Cardiac muscle cell (in vitro differentiated cells and primary cell): ENCODE measurements around the gene ZBTB48. TPM values are rescaled to one million over a fixed set of nuclear protein-coding genes. Genes with fewer than 3 reads are reported as not detected.

Source experiments
- DNase-seq, 2 donors: peaks; one replicate each; pipeline versions ENCODE4 v3.0.0 to v3.0.0-alpha.2; 2010 to 2017; ENCODE audit warnings: low read depth in 1 of 2, low spot score in 1 of 2
- H3K27ac ChIP-seq: fragments of 200-600 bp; sonication (generic); 2 replicates; pipeline ENCODE4 v1.5.1; 2016
- H3K27me3 ChIP-seq: fragments of 200-600 bp; sonication (generic); 2 replicates; pipeline ENCODE4 v1.6.0; 2016; ENCODE audit warnings: control low read depth
- H3K36me3 ChIP-seq: fragments of 200-600 bp; sonication (generic); 2 replicates; pipeline ENCODE4 v1.5.1; 2016; ENCODE audit warnings: control low read depth
- H3K4me1 ChIP-seq: fragments of 200-600 bp; sonication (generic); 2 replicates; pipeline ENCODE4 v1.8.1; 2017; ENCODE audit warnings: low read depth, mild to moderate bottlenecking, mixed run types
- H3K4me3 ChIP-seq: fragments of 200-600 bp; sonication (generic); 2 replicates; pipeline ENCODE4 v1.5.1; 2016; ENCODE audit warnings: mild to moderate bottlenecking
- H3K9me3 ChIP-seq: fragments of 200-600 bp; sonication (generic); 2 replicates; pipeline ENCODE4 v1.5.1; 2017; ENCODE audit warnings: low read depth, mild to moderate bottlenecking, control low read depth
- polyA plus RNA-seq: library from polyadenylated mRNA; unstranded; fragments of >200 nt; fragmentation: Nextera tagmentation; extraction: Ambion mirVana; gene quantifications from 2 replicates; pipeline ENCODE4 v1.2.1, GENCODE V29; 2016
- total RNA-seq: library from RNA; depleted of rRNA; stranded (reverse); fragments of >200 nt; gene quantifications from 2 replicates; pipeline ENCODE4 v1.2.3, GENCODE V29; 2016
- TF ChIP-seq, protein P1 (sequence below): IDR thresholded peaks from 2 replicates; pipeline ENCODE4 v1.5.1; 2012; ENCODE audit warnings: low read depth, mild to moderate bottlenecking, low read length

Gene ZBTB48
- total and polyA plus RNA-seq, 2 experiments from 2014 or later, result 28.8 to 46.3 TPM

DNA sequence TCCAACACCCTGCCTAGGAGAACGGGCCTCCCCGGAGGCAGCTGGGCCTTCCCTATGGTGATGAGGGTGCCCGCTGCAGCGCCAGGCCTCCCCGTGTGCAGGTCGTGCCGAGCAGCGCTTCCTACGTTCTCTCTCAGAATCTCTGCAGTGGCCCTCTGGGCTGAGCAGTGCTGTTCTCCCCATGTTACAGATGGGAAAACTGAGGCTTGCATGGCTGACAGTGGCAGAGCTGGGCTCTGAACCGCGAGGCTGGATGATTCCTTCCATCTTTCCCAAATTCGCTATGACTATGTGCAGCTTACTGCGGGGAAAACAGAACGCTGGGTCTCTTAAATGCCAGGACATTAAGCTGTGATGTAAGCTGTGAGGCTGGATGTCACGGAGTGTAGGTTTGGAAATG lies 14.0 kb downstream of the ZBTB48 start:
- no peak for DNase-seq
- H3K36me3 ChIP-seq, result peaks cover 65% of the 10 kb centered on the region
- peaks cover 20% of the 10 kb centered on the region for H3K4me1 ChIP-seq
- TF ChIP-seq, protein P1, sequence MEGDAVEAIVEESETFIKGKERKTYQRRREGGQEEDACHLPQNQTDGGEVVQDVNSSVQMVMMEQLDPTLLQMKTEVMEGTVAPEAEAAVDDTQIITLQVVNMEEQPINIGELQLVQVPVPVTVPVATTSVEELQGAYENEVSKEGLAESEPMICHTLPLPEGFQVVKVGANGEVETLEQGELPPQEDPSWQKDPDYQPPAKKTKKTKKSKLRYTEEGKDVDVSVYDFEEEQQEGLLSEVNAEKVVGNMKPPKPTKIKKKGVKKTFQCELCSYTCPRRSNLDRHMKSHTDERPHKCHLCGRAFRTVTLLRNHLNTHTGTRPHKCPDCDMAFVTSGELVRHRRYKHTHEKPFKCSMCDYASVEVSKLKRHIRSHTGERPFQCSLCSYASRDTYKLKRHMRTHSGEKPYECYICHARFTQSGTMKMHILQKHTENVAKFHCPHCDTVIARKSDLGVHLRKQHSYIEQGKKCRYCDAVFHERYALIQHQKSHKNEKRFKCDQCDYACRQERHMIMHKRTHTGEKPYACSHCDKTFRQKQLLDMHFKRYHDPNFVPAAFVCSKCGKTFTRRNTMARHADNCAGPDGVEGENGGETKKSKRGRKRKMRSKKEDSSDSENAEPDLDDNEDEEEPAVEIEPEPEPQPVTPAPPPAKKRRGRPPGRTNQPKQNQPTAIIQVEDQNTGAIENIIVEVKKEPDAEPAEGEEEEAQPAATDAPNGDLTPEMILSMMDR, result no peak
- H3K9me3 ChIP-seq, result no peaks in the 10 kb centered on the region
- no peaks in the 10 kb centered on the region for H3K27me3 ChIP-seq
- no peak overlapping the region for H3K27ac ChIP-seq
- no peak overlapping the region for H3K4me3 ChIP-seq

- Histone ChIP-seq H3K27ac (no peak overlapping the region), H3K4me1 (peaks cover 26% of the 10 kb centered on the region)
These were observed 15.4 kb downstream of the ZBTB48 start for GRCh38 chr1:6594977-6595740.

GRCh38 chr1:6596351-6596750 lies 16.6 kb downstream of the ZBTB48 start:
- no peak for DNase-seq
- Histone ChIP-seq H3K4me3 (no peak overlapping the region), H3K4me1 (peaks cover 31% of the 10 kb centered on the region), H3K9me3 (no peaks in the 10 kb centered on the region), H3K27me3 (no peaks in the 10 kb centered on the region), H3K27ac (peak overlapping the region; percentile 86), H3K36me3 (peaks cover 43% of the 10 kb centered on the region)
- TF ChIP-seq, protein P1, result no peak

More at GRCh38 chr1:6594977-6595740, 15.4 kb downstream of the ZBTB48 start:
- H3K9me3 ChIP-seq, result no peaks in the 10 kb centered on the region
- TF ChIP-seq, protein P1, result no peak
- H3K27me3 ChIP-seq, result no peaks in the 10 kb centered on the region
- no peak for DNase-seq
- H3K36me3 ChIP-seq, result peaks cover 53% of the 10 kb centered on the region
- H3K4me3 ChIP-seq, result no peak overlapping the region

DNA sequence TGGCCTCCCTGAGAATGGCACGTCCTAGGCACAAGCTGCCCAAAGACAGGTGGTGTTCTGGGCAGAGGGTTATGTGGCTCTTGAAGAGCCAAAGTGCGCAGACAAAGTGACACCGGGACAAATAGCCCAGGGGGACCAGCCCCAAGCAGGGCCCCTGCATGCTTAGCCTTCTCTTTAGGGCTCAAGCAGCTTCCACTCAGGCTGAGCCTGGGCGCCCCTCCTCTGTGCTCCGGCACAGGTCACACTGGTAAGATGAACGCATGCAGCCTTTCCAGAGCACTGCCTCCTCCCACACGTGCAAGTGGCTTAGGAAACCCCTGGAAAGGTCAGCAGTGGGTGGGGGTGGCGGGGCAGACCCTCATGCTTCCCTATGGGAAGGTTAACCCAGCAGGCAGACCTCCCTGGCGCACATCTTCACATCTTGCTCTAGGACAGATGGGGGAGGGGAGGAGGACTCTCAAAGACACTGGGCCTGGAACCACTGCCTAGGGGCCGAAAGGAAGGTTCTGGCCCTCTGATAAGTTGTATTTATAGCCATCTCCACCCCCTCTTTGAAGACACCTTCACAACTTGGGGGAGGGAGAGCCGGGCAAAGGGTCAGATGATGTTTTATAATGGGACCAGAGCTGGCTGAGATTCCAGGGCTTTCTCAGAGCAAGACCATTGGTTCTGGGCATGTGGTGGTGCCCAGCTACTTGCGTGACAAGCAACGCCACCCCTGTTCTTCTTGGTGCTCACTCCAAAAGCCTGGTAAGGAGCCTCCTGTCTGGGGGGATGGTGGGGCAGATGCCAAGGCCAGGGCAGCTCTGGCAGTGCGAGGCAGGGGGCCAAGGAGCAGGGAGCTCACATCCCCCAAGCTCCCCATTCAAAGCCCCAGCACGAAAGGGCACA lies 17.3 kb downstream of the ZBTB48 start:
- Histone ChIP-seq H3K27me3 (no peaks in the 10 kb centered on the region), H3K27ac (peak overlapping the region; percentile 86), H3K36me3 (peaks cover 43% of the 10 kb centered on the region), H3K4me1 (peaks cover 31% of the 10 kb centered on the region), H3K4me3 (no peak overlapping the region), H3K9me3 (no peaks in the 10 kb centered on the region)
- TF ChIP-seq, protein P1, result no peak
- peak in 1 of 2 donors; percentile 60 for DNase-seq

DNA sequence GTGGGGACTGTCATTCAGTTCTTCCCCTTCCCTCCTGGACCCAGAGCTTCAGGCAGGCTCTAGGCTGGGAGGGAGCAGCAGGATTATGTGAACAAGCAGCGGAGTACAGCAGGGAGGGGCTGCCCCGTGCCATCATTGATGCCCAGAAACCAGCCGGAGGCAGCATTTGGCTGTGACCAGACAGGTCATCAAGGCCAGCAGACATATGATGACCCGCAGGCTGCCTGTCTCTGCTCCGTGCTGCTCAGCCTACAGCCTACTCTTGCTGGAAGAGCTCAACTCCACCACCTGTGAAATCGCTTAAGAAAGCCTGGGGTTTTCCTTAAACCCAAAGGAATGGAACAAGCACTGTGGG lies 18.0 kb downstream of the ZBTB48 start:
- no peak for DNase-seq
- TF ChIP-seq, protein P1, result no peak
- H3K27me3 ChIP-seq, result no peaks in the 10 kb centered on the region

More for the DNA sequence above, 18.0 kb downstream of the ZBTB48 start:
- Histone ChIP-seq H3K36me3 (peaks cover 40% of the 10 kb centered on the region), H3K4me1 (peaks cover 31% of the 10 kb centered on the region), H3K4me3 (no peak overlapping the region), H3K9me3 (no peaks in the 10 kb centered on the region), H3K27ac (peak overlapping the region; percentile 86)
